ENCODE measurements around the gene NDUFV3.
"Not testable (repeated sequence)": the region's sequence is repeated elsewhere in the genome, so short reads cannot be mapped to it uniquely, and the experiment has no call there.

DNA sequence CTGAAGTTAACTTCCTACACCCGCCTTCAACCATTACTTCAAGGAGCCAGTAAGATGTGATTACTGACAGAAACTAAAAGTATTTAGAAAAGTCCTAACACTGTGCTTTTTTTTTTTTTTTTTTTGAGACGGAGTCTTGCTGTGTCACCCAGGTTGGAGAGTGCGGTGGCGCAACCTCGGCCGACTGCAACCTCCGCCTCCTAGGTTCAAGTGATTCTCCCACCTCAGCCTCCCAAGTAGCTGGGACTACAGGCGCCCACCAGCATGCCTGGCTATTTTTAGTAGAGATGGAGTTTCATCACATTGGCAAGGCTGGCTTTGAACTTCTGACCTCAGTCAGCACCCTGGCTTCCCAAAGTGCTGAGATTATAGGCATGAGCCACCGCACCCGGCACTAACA is 17.3 kb upstream of the NDUFV3 start:
- TF ChIP-seq, protein P1, sequence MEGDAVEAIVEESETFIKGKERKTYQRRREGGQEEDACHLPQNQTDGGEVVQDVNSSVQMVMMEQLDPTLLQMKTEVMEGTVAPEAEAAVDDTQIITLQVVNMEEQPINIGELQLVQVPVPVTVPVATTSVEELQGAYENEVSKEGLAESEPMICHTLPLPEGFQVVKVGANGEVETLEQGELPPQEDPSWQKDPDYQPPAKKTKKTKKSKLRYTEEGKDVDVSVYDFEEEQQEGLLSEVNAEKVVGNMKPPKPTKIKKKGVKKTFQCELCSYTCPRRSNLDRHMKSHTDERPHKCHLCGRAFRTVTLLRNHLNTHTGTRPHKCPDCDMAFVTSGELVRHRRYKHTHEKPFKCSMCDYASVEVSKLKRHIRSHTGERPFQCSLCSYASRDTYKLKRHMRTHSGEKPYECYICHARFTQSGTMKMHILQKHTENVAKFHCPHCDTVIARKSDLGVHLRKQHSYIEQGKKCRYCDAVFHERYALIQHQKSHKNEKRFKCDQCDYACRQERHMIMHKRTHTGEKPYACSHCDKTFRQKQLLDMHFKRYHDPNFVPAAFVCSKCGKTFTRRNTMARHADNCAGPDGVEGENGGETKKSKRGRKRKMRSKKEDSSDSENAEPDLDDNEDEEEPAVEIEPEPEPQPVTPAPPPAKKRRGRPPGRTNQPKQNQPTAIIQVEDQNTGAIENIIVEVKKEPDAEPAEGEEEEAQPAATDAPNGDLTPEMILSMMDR (IDR thresholded peaks at IDR 0.05; ENCODE audit: control extremely low read depth in 1 of 3, insufficient read depth in 1 of 3, low read depth in 1 of 3, low read length in 3 of 3) = not testable (repeated sequence)
- not testable (repeated sequence) for TF ChIP-seq JUND (IDR thresholded peaks at IDR 0.05; ENCODE audit: low read length); GABPA (IDR thresholded peaks at IDR 0.05; ENCODE audit: borderline replicate concordance, insufficient read depth, low read length); RFX5 (IDR thresholded peaks at IDR 0.05; ENCODE audit: borderline replicate concordance, low read depth, low read length)

Data from H1 (cell line).